ENCODE data around the gene KASH5. TPM values are rescaled to one million over a fixed set of nuclear protein-coding genes. Genes with fewer than 3 reads are reported as not detected.
A peak's percentile ranks its signal among the peaks of the same experiment; 100 is the strongest.

KASH5 gene
- total and polyA plus RNA-seq, 11 donors = not detected

DNA sequence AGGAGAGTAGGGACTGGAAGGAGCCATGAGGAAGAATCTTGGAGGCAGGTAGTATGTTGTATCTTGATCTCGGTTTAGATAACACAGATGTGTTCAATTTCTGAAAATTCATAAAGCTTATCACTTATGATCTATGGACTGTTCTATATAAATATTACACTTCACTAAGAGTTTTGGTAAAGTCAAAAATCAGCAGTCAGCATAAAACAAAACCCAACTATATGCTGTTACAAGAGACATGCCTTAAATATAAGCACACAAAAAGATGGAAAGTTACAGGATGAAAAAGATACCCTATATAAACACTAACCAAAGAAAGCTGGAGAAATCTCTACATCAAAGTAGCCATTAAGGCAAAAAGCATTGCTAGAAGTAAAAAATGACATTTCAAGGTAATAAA is 4.5 kb upstream of the KASH5 start:
- H3K36me3 ChIP-seq = no peaks in the 10 kb centered on the region
- TF ChIP-seq, protein P1, sequence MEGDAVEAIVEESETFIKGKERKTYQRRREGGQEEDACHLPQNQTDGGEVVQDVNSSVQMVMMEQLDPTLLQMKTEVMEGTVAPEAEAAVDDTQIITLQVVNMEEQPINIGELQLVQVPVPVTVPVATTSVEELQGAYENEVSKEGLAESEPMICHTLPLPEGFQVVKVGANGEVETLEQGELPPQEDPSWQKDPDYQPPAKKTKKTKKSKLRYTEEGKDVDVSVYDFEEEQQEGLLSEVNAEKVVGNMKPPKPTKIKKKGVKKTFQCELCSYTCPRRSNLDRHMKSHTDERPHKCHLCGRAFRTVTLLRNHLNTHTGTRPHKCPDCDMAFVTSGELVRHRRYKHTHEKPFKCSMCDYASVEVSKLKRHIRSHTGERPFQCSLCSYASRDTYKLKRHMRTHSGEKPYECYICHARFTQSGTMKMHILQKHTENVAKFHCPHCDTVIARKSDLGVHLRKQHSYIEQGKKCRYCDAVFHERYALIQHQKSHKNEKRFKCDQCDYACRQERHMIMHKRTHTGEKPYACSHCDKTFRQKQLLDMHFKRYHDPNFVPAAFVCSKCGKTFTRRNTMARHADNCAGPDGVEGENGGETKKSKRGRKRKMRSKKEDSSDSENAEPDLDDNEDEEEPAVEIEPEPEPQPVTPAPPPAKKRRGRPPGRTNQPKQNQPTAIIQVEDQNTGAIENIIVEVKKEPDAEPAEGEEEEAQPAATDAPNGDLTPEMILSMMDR (IDR thresholded peaks at IDR 0.05) = no peak
- no peak for TF ChIP-seq POLR2A (IDR thresholded peaks at IDR 0.05)
- DNase-seq (no peak), ATAC-seq (no peak)
- intact Hi-C loops (cut with DNase I) = loop anchor here in 1 of 10 donors (10.0 kb wide), 1 partner anchor 159 kb away; no protein-coding TSS in a partner anchor
- 2 to 91% (median 64%) methylated on average over 1 of the region's 1 CpG for WGBS, 4 donors
- no peak overlapping the region for H3K27ac ChIP-seq
- H3K9me3 ChIP-seq = peaks cover 0 to 19% (median 8%) of the 10 kb centered on the region in 12 donors
- H3K27me3 ChIP-seq = peaks cover 0 to 10% (median 0%) of the 10 kb centered on the region in 9 donors
- no peak overlapping the region for H3K4me3 ChIP-seq
- H3K4me1 ChIP-seq = no peaks in the 10 kb centered on the region

DNA sequence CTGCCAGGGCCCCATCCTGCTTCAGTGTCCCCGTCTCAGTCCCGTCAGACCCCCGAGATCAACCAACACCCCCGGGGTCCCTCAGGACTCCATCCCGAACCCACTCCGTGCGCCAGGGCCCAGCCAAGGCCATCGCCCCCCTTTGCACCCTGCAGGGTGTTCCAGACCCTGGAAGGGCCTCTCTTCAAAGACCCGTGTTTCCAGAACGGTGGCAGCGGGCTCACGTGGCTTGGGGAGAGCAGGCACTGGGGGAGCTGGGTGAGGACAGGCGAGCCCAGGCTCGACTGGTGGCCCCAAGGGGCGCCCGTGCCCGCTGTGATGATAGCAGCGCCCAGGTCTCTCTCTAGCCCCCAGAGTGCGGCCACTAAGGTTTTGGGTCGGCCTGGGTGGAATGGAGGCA is 1.4 kb downstream of the KASH5 start:
- ATAC-seq = no peak
- Histone ChIP-seq H3K4me1 (peaks cover 0 to 6% (median 0%) of the 10 kb centered on the region in 12 donors), H3K9me3 (no peaks in the 10 kb centered on the region), H3K27ac (no peak overlapping the region), H3K36me3 (no peaks in the 10 kb centered on the region), H3K4me3 (no peak overlapping the region), H3K27me3 (peaks cover 0 to 19% (median 0%) of the 10 kb centered on the region in 9 donors)
- intact Hi-C loops (cut with DNase I) = loop anchor here in 1 of 10 donors (10.0 kb wide), 1 partner anchor 165 kb away; no protein-coding TSS in a partner anchor
- TF ChIP-seq, protein P1 (IDR thresholded peaks at IDR 0.05) = no peak
- TF ChIP-seq POLR2A (IDR thresholded peaks at IDR 0.05) = no peak
- DNase-seq = no peak
- WGBS, 4 donors = 86 to 92% (median 89%) methylated on average over 20 of the region's 20 CpGs

DNA sequence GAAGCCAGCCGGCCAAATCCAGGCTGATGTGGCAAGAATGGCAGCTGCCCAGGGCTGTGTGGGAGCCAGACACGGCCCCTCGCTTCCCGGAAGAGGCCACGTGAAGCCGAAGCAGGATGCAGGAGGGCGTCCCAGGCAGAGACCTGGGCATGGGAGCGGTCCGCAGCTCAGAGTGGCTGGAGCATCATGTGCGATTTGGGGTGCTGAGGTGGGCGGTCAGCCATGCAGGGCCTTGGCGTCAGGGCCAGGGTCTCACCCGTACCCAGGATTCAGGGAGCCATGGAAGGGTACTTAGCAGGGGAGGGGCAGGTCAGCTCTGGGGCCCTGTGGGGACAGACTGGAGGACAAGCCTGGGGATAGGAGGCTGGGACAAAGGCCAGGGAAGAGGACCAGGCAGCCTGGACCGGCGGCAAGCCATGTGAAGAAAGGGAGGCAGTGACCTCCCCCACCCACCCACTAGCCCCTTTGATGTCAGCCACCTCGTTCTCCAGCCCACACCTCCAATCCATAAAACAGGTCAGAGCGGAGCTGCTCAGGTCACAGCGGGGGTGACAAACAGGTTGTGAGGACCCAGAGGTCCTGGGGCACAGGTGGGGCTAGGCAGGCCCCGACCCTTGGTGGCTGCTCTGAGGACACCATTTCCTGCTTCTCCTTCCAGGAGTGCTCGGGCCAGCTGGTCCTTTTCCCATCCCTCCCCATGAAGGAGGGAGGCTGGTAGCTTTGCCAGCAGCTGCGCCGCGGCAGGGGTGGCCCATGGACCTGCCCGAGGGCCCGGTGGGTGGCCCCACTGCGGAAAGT is 2.3 kb downstream of the KASH5 start:
- no peaks in the 10 kb centered on the region for H3K36me3 ChIP-seq
- H3K9me3 ChIP-seq = no peaks in the 10 kb centered on the region
- 61 to 71% (median 65%) methylated on average over 22 to 26 of the region's 26 CpGs for WGBS, 4 donors
- ATAC-seq = peak in 1 of 4 donors; percentile 5
- peaks cover 0 to 6% (median 0%) of the 10 kb centered on the region in 12 donors for H3K4me1 ChIP-seq
- intact Hi-C loops (cut with DNase I) = loop anchor here in 5 of 10 donors (5.0 to 10.0 kb wide), 5 partner anchors 52 to 294 kb away; partner anchors contain the start of genes ADM5 (in 1 of the 5) and SLC17A7 (in 1 of the 5)
- H3K4me3 ChIP-seq = no peak overlapping the region
- H3K27ac ChIP-seq = no peak overlapping the region
- DNase-seq = no peak
- TF ChIP-seq, protein P1 (IDR thresholded peaks at IDR 0.05) = no peak
- no peak for TF ChIP-seq POLR2A (IDR thresholded peaks at IDR 0.05)
- H3K27me3 ChIP-seq = peaks cover 0 to 28% (median 0%) of the 10 kb centered on the region in 9 donors

DNA sequence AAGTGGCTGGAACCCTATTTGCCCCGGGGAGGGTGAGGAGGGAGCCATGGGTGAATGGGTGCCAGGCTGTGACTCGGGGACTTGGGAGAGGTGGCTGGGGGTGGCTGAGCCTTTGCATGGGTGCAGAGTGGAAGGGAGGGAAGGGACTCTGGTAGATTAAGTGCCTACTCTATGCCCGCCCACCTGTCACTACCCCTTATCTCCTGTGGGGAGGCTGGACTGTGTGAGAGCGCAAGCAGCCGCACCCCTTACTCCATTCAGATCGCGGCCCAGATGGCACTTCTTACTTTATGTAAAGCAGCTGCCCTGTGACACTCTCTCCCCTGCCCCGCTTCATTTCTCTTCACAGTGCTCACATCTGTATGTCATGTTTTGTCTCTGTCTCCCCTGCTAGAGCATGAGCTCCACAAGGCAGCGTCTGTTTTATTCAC is 2.9 kb downstream of the KASH5 start:
- intact Hi-C loops (cut with DNase I) = loop anchor here in 5 of 10 donors (5.0 to 10.0 kb wide), 5 partner anchors 51 to 294 kb away; partner anchors contain the start of genes ADM5 (in 1 of the 5) and SLC17A7 (in 1 of the 5)
- H3K4me3 ChIP-seq = no peak overlapping the region

More for the DNA sequence above, 2.9 kb downstream of the KASH5 start:
- Histone ChIP-seq H3K27me3 (peaks cover 0 to 34% (median 0%) of the 10 kb centered on the region in 9 donors), H3K4me1 (peaks cover 0 to 6% (median 0%) of the 10 kb centered on the region in 12 donors), H3K9me3 (no peaks in the 10 kb centered on the region), H3K27ac (no peak overlapping the region), H3K36me3 (no peaks in the 10 kb centered on the region)
- TF ChIP-seq POLR2A (IDR thresholded peaks at IDR 0.05) = no peak
- TF ChIP-seq, protein P1 (IDR thresholded peaks at IDR 0.05) = no peak
- ATAC-seq (no peak), DNase-seq (no peak)
- WGBS, 4 donors = 33 to 43% (median 39%) methylated on average over 9 of the region's 9 CpGs
